ENCODE data around the gene HDAC3.

Gene HDAC3

GRCh38 chr5:141585594-141585993, 51.1 kb downstream of the HDAC3 start:
- peaks cover 40 to 66% of the 10 kb centered on the region in 2 donors for H3K36me3 ChIP-seq (ENCODE audit: control insufficient read depth in 1 of 2, insufficient read depth in 2 of 2, low read length in 2 of 2)
- no peak overlapping the region for H3K9ac ChIP-seq (ENCODE audit: low read depth in 1 of 2, low read length in 2 of 2)
- no peaks in the 10 kb centered on the region for H3K9me3 ChIP-seq (ENCODE audit: control insufficient read depth in 1 of 2, low read length in 2 of 2)

GRCh38 chr5:141574122-141574510, 62.5 kb downstream of the HDAC3 start:
- Histone ChIP-seq H3K9me3 (ENCODE audit: control insufficient read depth in 1 of 2, low read length in 2 of 2) (no peaks in the 10 kb centered on the region), H3K9ac (ENCODE audit: low read depth in 1 of 2, low read length in 2 of 2) (no peak overlapping the region), H3K36me3 (ENCODE audit: control insufficient read depth in 1 of 2, insufficient read depth in 2 of 2, low read length in 2 of 2) (peaks cover 56 to 83% of the 10 kb centered on the region in 2 donors), H3K4me3 (ENCODE audit: low read depth in 1 of 2, low read length in 2 of 2) (no peak overlapping the region), H3K27ac (ENCODE audit: low read depth, low read length) (no peak overlapping the region), H3K27me3 (ENCODE audit: control insufficient read depth in 1 of 2, insufficient read depth in 2 of 2, low read length in 2 of 2) (no peaks in the 10 kb centered on the region), H3K4me1 (ENCODE audit: control insufficient read depth in 1 of 2, insufficient read depth in 2 of 2, low read length in 2 of 2) (no peaks in the 10 kb centered on the region)

More at GRCh38 chr5:141585594-141585993, 51.1 kb downstream of the HDAC3 start:
- Histone ChIP-seq H3K4me1 (ENCODE audit: control insufficient read depth in 1 of 2, insufficient read depth in 2 of 2, low read length in 2 of 2) (peaks cover 0 to 4% of the 10 kb centered on the region in 2 donors), H3K27ac (ENCODE audit: low read depth, low read length) (no peak overlapping the region), H3K4me3 (ENCODE audit: low read depth in 1 of 2, low read length in 2 of 2) (no peak overlapping the region), H3K27me3 (ENCODE audit: control insufficient read depth in 1 of 2, insufficient read depth in 2 of 2, low read length in 2 of 2) (no peaks in the 10 kb centered on the region)

DNA sequence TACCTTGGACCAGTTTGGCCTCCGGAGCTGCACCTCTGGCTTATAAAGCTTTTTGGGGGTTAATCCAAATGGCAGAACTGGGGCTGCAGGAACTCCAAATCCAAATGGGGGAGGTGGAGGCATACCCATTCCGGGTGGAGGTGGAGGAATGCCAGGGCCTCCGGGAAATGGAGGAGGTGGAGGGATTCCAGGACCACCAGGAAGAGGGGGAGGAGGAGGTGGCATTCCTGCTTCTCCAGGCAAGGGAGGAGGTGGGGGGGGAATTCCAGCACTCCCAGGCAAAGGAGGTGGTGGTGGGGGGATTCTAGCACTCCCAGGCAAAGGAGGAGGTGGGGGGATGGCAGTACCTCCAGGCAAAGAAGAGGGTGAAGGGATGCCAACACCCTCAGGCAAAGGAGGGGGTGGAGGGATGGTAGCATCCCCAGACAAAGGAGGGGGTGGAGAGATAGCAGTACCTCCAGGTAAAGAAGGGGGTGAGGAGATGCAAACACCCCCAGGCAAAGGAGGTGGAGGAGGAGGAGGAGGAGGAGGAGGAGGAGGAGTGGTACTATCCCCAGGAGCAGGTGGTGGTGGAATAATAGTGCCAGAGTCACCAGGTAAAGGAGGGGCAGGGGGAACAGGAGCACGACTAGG, 63.0 kb downstream of the HDAC3 start:
- Histone ChIP-seq H3K4me1 (ENCODE audit: control insufficient read depth in 1 of 2, insufficient read depth in 2 of 2, low read length in 2 of 2) (no peaks in the 10 kb centered on the region), H3K4me3 (ENCODE audit: low read depth in 1 of 2, low read length in 2 of 2) (no peak overlapping the region), H3K36me3 (ENCODE audit: control insufficient read depth in 1 of 2, insufficient read depth in 2 of 2, low read length in 2 of 2) (peaks cover 55 to 82% of the 10 kb centered on the region in 2 donors), H3K9me3 (ENCODE audit: control insufficient read depth in 1 of 2, low read length in 2 of 2) (no peaks in the 10 kb centered on the region), H3K9ac (ENCODE audit: low read depth in 1 of 2, low read length in 2 of 2) (no peak overlapping the region), H3K27ac (ENCODE audit: low read depth, low read length) (no peak overlapping the region), H3K27me3 (ENCODE audit: control insufficient read depth in 1 of 2, insufficient read depth in 2 of 2, low read length in 2 of 2) (no peaks in the 10 kb centered on the region)
